Measurements from ENCODE around the gene NOS3.

NOS3 gene

GRCh38 chr7:150953061-150953997 lies 37.5 kb upstream of the NOS3 start:
- H3K4me3 ChIP-seq (ENCODE audit: low read length): no peak overlapping the region
- no peak for TF ChIP-seq CTCF (conservative IDR thresholded peaks at IDR 0.05; ENCODE audit: low read length)
- DNase-seq (ENCODE audit: low read depth): no peak

- DNase-seq (ENCODE audit: low read depth): no peak
- no peak for TF ChIP-seq CTCF (conservative IDR thresholded peaks at IDR 0.05; ENCODE audit: low read length)
- no peak overlapping the region for H3K4me3 ChIP-seq (ENCODE audit: low read length)
These were observed 36.4 kb upstream of the NOS3 start for GRCh38 chr7:150954201-150954985.

GRCh38 chr7:150954986-150955518 lies 35.8 kb upstream of the NOS3 start:
- no peak for DNase-seq (ENCODE audit: low read depth)
- no peak for TF ChIP-seq CTCF (conservative IDR thresholded peaks at IDR 0.05; ENCODE audit: low read length)
- H3K4me3 ChIP-seq (ENCODE audit: low read length): no peak overlapping the region

GRCh38 chr7:150955519-150956394 lies 35.1 kb upstream of the NOS3 start:
- TF ChIP-seq CTCF (conservative IDR thresholded peaks at IDR 0.05; ENCODE audit: low read length): no peak
- no peak overlapping the region for H3K4me3 ChIP-seq (ENCODE audit: low read length)
- DNase-seq (ENCODE audit: low read depth): no peak

- no peak for DNase-seq (ENCODE audit: low read depth)
- TF ChIP-seq CTCF (conservative IDR thresholded peaks at IDR 0.05; ENCODE audit: low read length): no peak
- H3K4me3 ChIP-seq (ENCODE audit: low read length): no peak overlapping the region
These were observed 34.3 kb upstream of the NOS3 start for GRCh38 chr7:150956395-150957132.
